BE2C (cell line): ENCODE measurements around the gene ATXN7.

Experiments used
- DNase-seq: peaks from one replicate; pipeline ENCODE4 v3.0.0-alpha.2; 2020
- H3K27me3 ChIP-seq: fragments of 250-450 bp; sonication (Bioruptor Pico); 2 replicates; pipeline ENCODE4 v1.5.1; 2020; ENCODE audit warnings: mild to moderate bottlenecking
- H3K36me3 ChIP-seq: fragments of 250-450 bp; sonication (Bioruptor Pico); 2 replicates; pipeline ENCODE4 v1.5.1; 2020; ENCODE audit warnings: mild to moderate bottlenecking
- H3K4me1 ChIP-seq: fragments of 250-450 bp; sonication (Bioruptor Pico); 2 replicates; pipeline ENCODE4 v1.5.1; 2020
- H3K4me3 ChIP-seq: 2 replicates; pipeline ENCODE4 v1.5.1; 2011; ENCODE audit warnings: low read depth, low read length
- H3K9me3 ChIP-seq: fragments of 250-450 bp; sonication (Bioruptor Pico); 2 replicates; pipeline ENCODE4 v1.5.1; 2020
- CTCF ChIP-seq: IDR thresholded peaks from 2 replicates; pipeline ENCODE4 v1.5.1; 2012; ENCODE audit warnings: mild to moderate bottlenecking, low read depth, low read length

The ATXN7 gene

DNA sequence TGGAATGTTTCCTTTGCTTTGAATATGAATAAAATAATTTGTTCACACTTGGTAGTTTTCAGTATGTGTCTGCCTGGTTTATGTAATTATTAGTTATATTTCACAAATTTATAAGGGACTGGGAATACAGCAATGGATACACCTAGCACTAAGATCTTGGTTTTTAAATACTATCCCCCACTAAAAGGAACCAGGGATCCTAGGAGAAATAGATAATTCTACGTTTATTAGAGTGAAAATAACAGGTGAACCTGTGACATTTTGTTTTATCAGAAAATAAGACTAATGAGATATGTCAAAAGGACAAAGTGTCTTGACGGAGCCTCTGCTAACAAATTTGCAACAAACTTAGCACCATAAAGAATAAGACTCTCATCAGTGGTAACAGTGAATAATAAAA lies 156.2 kb downstream of the ATXN7 start:
- H3K27me3 ChIP-seq: no peaks in the 10 kb centered on the region
- TF ChIP-seq CTCF: no peak
- H3K9me3 ChIP-seq: no peaks in the 10 kb centered on the region
- no peaks in the 10 kb centered on the region for H3K4me1 ChIP-seq
- no peak overlapping the region for H3K4me3 ChIP-seq
- DNase-seq: no peak
- peaks cover 66% of the 10 kb centered on the region for H3K36me3 ChIP-seq

DNA sequence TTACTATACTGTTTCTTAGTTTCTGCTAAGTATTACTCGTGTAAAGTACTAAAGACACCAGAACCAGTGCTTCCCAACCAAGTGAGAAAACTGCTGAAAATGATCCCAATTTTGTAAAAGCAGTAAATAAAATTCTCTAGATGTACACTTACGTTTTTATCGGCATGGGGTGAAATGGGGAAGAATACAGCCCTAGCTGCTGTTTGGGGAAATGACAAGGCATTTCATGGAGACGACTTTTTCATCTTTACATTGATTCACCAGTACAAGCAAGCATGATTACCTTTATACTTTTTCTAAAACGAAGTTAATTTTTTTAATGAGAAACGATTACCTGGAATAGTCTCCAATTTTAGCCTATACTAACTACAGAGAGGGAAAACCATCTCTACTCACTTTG lies 158.3 kb downstream of the ATXN7 start:
- H3K4me3 ChIP-seq: peak overlapping the region; percentile 97
- H3K9me3 ChIP-seq: no peaks in the 10 kb centered on the region
- 0 out of 2 replicates have a peak, but pooled peaks have one; percentile 4 for TF ChIP-seq CTCF
- H3K36me3 ChIP-seq: peaks cover 51% of the 10 kb centered on the region
- no peaks in the 10 kb centered on the region for H3K27me3 ChIP-seq
- H3K4me1 ChIP-seq: no peaks in the 10 kb centered on the region
- DNase-seq: no peak

DNA sequence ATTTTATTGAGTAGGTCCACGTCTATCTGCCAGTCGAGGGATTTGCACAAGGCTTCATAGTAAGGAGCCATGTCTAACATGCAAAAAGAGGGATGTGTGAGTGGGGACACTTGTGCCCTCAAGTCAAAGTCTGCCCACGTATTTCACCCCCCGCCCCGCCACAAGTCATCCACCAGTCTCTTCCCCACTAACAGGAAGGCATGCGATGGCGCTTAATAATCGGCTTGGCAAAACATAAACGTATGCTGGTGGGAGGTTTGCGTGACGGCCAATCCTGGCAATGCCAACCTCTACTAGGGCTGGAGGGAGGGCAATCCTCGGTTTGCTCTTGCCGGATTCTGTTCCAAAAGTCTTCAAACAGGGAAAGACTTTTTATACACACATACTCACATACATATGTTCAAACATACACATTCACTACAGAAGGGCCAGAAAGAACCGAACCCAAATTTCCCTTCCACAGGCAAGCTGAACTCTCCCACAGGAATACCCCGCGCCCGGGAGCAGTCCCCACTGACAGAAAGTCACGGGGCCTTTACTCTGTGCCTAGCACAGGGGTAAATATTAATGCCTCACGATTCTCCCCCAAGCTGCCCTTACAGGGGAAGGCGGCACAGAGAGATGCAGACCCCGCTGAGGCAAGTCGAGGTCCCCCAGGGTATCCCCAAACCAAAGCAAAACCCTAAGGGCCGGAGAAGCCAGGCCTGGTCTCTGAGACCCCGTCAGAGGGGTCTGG lies 159.0 kb downstream of the ATXN7 start:
- no peaks in the 10 kb centered on the region for H3K27me3 ChIP-seq
- no peak for DNase-seq
- peak overlapping the region; percentile 97 for H3K4me3 ChIP-seq
- H3K4me1 ChIP-seq: no peaks in the 10 kb centered on the region
- no peak for TF ChIP-seq CTCF
- H3K36me3 ChIP-seq: peaks cover 44% of the 10 kb centered on the region
- no peaks in the 10 kb centered on the region for H3K9me3 ChIP-seq

GRCh38 chr3:64023187-64023860 lies 159.7 kb downstream of the ATXN7 start, which contains the start of gene PSMD6:
TSS of gene PSMD6 (minus strand) at chr3:64023494. CDS start at chr3:64023419, 75 bp downstream.
- H3K36me3 ChIP-seq: peaks cover 37% of the 10 kb centered on the region
- H3K4me3 ChIP-seq: peak within 1 kb of the TSS; percentile 97
- no peaks in the 10 kb centered on the region for H3K9me3 ChIP-seq
- TF ChIP-seq CTCF: peak; percentile 99
- H3K27me3 ChIP-seq: no peaks in the 10 kb centered on the region
- DNase-seq: peak; percentile 92
- H3K4me1 ChIP-seq: no peaks in the 10 kb centered on the region; the same call in 1 of the 2 replicates

- TF ChIP-seq CTCF: no peak
- Histone ChIP-seq H3K36me3 (peaks cover 32% of the 10 kb centered on the region), H3K27me3 (no peaks in the 10 kb centered on the region), H3K4me3 (peak overlapping the region; percentile 97), H3K4me1 (no peaks in the 10 kb centered on the region; the same call in 1 of the 2 replicates), H3K9me3 (no peaks in the 10 kb centered on the region)
- no peak for DNase-seq
These were observed 160.2 kb downstream of the ATXN7 start for GRCh38 chr3:64023861-64024223.

- Histone ChIP-seq H3K9me3 (no peaks in the 10 kb centered on the region), H3K4me3 (no peak overlapping the region), H3K4me1 (no peaks in the 10 kb centered on the region; the same call in 1 of the 2 replicates), H3K36me3 (peaks cover 8% of the 10 kb centered on the region), H3K27me3 (no peaks in the 10 kb centered on the region; the same call in 1 of the 2 replicates)
- DNase-seq: no peak
- no peak for TF ChIP-seq CTCF
These were observed 162.7 kb downstream of the ATXN7 start for GRCh38 chr3:64026346-64026745.
